HFFc6 (cell line): ENCODE measurements around the gene SLC39A3. TPM values are rescaled to one million over a fixed set of nuclear protein-coding genes. Genes with fewer than 3 reads are reported as not detected.

Experiments used
- DNase-seq: peaks from one replicate; pipeline ENCODE4 v3.0.0-alpha.2; 2018
- H3K27ac Mint-ChIP-seq: 2 replicates; pipeline ENCODE4 v1.8.0; 2020; ENCODE audit warnings: mild to moderate bottlenecking, mixed read lengths
- H3K27me3 Mint-ChIP-seq: 2 replicates; pipeline ENCODE4 v1.8.0; 2021; ENCODE audit warnings: mild to moderate bottlenecking, moderate library complexity, mixed read lengths; ENCODE audit not compliant: insufficient read depth
- H3K36me3 Mint-ChIP-seq: 2 replicates; pipeline ENCODE4 v1.8.0; 2021; ENCODE audit warnings: low read depth, mixed read lengths
- H3K4me1 Mint-ChIP-seq: 2 replicates; pipeline ENCODE4 v1.8.0; 2020; ENCODE audit warnings: low read depth, mixed read lengths
- H3K4me3 Mint-ChIP-seq: 2 replicates; pipeline ENCODE4 v1.8.0; 2020; ENCODE audit warnings: mild to moderate bottlenecking, moderate library complexity, mixed read lengths
- H3K9me3 Mint-ChIP-seq: 2 replicates; pipeline ENCODE4 v1.8.0; 2020; ENCODE audit warnings: mild to moderate bottlenecking, mixed read lengths
- total RNA-seq, 6 experiments: library from RNA; stranded (reverse); fragmentation: NEBNext Ultra II Directional; extraction: Animal tissue kit (Norgen Biotek cat#: 25700); gene quantifications; 2 replicates in 1 of 6; 3 replicates in 5 of 6; pipeline ENCODE4 v1.2.3, GENCODE V29; 2021
- TF ChIP-seq, protein P1 (sequence below): fragments of 200-600 bp; sonication (generic); IDR thresholded peaks from 2 replicates; pipeline ENCODE4 v1.5.0; 2021; ENCODE audit warnings: antibody characterized with exemption, mild to moderate bottlenecking

The SLC39A3 gene
- total RNA-seq, 6 experiments from 2014 or later, result 39.2 to 49.1 (median 42.5) TPM

DNA sequence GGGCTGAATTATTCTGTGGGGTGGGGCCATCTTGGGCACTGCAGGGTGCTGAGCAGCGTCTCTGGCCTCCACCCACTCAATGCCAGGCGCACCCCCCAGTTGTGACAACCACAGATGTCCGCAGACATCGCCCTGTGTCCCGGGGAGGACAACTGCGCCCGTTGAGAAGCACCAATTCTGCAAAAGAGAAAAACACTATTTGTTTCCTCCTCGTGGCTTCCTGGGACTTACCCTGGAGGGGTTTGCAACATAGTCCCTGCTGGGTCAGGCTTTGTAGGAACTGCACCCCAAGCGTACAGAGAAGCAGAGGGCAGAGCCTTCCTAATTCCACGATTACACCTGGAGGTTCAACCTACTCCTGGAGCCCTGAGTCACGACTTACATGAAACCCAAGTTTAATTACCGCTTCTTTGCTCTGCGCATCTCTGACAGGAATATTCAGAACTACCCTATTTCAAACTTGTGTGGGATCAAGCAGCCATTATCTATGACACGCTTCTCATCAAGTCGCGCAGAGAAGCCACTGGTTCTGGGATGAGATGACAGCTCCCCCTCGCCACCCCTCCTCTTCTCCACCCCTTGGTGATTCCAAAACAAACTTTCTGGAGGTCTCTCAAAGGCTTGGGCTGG is 11.1 kb upstream of the SLC39A3 start:
- TF ChIP-seq, protein P1, sequence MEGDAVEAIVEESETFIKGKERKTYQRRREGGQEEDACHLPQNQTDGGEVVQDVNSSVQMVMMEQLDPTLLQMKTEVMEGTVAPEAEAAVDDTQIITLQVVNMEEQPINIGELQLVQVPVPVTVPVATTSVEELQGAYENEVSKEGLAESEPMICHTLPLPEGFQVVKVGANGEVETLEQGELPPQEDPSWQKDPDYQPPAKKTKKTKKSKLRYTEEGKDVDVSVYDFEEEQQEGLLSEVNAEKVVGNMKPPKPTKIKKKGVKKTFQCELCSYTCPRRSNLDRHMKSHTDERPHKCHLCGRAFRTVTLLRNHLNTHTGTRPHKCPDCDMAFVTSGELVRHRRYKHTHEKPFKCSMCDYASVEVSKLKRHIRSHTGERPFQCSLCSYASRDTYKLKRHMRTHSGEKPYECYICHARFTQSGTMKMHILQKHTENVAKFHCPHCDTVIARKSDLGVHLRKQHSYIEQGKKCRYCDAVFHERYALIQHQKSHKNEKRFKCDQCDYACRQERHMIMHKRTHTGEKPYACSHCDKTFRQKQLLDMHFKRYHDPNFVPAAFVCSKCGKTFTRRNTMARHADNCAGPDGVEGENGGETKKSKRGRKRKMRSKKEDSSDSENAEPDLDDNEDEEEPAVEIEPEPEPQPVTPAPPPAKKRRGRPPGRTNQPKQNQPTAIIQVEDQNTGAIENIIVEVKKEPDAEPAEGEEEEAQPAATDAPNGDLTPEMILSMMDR, result no peak
- 0 out of 2 replicates have a peak, but pooled peaks cover 5% of the 10 kb centered on the region for H3K36me3 Mint-ChIP-seq
- no peak for DNase-seq
- H3K27me3 Mint-ChIP-seq, result peaks cover 4% of the 10 kb centered on the region
- H3K4me3 Mint-ChIP-seq, result no peak overlapping the region
- H3K9me3 Mint-ChIP-seq, result no peaks in the 10 kb centered on the region
- H3K27ac Mint-ChIP-seq, result no peak overlapping the region
- no peaks in the 10 kb centered on the region for H3K4me1 Mint-ChIP-seq

DNA sequence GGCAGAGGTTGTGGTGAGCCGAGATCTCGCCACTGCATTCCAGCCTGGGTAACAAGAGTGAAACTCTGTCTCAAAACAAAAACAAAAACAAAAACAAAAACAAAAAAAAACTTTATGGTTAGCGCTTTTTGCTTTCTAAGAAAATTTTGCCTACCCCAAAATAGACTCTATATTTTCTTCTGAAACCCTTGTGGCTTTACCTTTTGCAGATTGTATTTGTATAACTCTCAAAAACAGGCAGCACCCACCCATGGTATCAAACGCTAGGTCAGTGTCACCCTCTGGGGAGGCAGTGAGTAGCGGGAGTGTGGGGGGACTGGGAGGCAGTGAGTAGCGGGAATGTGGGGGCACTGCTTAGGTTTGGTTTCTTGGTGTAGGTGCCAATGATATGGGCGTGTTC is 7.5 kb upstream of the SLC39A3 start:
- Mint-ChIP-seq H3K27ac (no peak overlapping the region), H3K9me3 (no peaks in the 10 kb centered on the region), H3K4me1 (no peaks in the 10 kb centered on the region), H3K4me3 (no peak overlapping the region), H3K36me3 (no peaks in the 10 kb centered on the region), H3K27me3 (peaks cover 4% of the 10 kb centered on the region)
- TF ChIP-seq, protein P1, result no peak
- no peak for DNase-seq

DNA sequence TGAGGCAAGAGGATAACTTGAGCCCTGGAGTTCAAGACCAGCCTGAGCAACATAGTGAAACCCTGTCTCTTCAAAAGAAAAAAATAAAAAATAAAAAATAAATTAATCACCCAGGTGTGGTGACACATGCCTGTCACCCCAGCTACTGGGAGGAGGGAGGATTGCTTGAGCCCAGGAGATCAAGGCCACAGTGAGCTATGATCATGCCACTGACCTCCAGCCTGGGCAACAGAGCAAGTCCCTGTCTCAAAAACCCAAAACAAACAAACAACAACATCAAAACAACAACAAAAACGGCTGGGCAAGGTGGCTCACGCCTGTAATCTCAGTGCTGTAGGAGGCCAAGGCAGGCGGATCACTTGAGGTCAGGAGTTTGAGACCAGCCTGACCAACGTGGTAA is 4.3 kb upstream of the SLC39A3 start:
- Mint-ChIP-seq H3K27ac (no peak overlapping the region), H3K9me3 (no peaks in the 10 kb centered on the region), H3K4me3 (no peak overlapping the region), H3K4me1 (peaks cover 4% of the 10 kb centered on the region), H3K36me3 (no peaks in the 10 kb centered on the region), H3K27me3 (peaks cover 6% of the 10 kb centered on the region)
- TF ChIP-seq, protein P1, result no peak
- no peak for DNase-seq

DNA sequence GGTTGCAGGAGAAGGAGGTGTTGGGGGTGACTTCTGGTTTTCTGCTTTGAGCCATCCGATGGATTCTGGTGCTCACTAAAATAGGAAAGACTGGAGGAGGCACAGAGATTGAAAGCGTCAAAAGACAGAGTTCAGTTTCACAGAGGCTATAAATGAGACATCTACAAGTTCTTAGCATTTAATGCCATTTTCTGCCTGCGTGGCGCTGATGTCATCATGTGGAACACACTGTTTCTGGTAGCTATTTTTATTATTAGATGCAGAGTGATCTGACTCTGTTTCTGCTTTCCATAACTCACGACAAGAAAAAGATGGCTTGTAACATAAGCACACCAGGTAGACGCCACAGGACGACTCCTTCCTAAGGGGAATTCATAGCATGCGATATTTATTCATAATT is 3.3 kb upstream of the SLC39A3 start:
- Mint-ChIP-seq H3K4me3 (no peak overlapping the region), H3K36me3 (no peaks in the 10 kb centered on the region), H3K27me3 (peaks cover 6% of the 10 kb centered on the region), H3K27ac (no peak overlapping the region), H3K9me3 (no peaks in the 10 kb centered on the region), H3K4me1 (peaks cover 11% of the 10 kb centered on the region)
- no peak for DNase-seq
- TF ChIP-seq, protein P1, result no peak

DNA sequence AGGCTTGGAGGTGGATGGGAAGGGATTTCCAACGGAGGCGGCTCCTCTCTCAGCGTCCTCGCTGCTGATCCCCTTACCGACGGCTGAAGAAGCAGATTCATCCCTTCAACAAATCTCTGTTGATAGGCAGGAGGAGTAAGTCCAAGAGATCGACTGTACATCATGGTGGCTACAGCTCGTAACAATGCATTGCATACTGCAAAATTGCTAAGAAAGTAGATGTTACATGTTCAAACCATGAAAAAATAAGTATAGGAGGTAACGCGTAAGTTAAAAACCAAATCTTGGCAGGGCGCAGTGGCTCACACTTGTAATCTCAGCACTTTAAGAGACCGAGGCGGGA is 468 bp upstream of the SLC39A3 start:
- peak overlapping the region; percentile 37; the same call in 1 of the 2 replicates for H3K4me3 Mint-ChIP-seq
- peaks cover 11% of the 10 kb centered on the region for H3K4me1 Mint-ChIP-seq
- TF ChIP-seq, protein P1, result no peak
- no peak overlapping the region for H3K27ac Mint-ChIP-seq
- no peak for DNase-seq
- H3K9me3 Mint-ChIP-seq, result no peaks in the 10 kb centered on the region
- peaks cover 4% of the 10 kb centered on the region; the same call in 1 of the 2 replicates for H3K27me3 Mint-ChIP-seq
- peaks cover 19% of the 10 kb centered on the region for H3K36me3 Mint-ChIP-seq
